Stimulated activated CD8-positive, alpha-beta memory T cell treated with anti-CD3 and anti-CD28 coated beads, Interleukin-15, amount 100 ng/mL, for 4 hours (primary cell): ENCODE data around the gene CEACAM20.
"Not testable (repeated sequence)": the region's sequence is repeated elsewhere in the genome, so short reads cannot be mapped to it uniquely, and the experiment has no call there.

ENCODE experiments used
- DNase-seq, 2 donors: peaks; one replicate each; pipeline ENCODE4 v3.0.0-alpha.2; 2020; ENCODE audit warnings: low read depth in 2 of 2

CEACAM20 gene

DNA sequence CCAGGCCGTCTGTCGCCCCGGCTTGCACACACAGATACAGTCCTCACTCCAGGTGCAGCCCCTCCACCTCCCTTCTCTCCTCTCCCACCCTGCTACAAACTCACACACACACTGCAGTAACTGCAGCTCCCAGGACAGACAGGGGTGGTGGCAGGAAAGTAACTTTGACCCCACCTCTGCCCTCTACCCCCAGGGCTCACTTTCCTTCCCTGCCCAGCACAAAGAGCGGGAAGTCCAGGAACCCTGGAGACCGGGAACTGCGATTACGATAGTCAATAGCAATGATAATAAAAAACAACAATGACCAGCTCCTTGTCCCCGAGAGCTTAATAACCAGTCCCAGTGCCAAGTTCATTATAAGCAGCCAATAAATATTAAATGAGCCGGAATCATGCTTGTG lies at the start of gene CEACAM20:
Gene CEACAM20, minus strand, starts transcription at position 140 of the 400 bp plus-strand sequence. CDS start 166 bp downstream, outside the sequence.
- no peak for DNase-seq

DNA sequence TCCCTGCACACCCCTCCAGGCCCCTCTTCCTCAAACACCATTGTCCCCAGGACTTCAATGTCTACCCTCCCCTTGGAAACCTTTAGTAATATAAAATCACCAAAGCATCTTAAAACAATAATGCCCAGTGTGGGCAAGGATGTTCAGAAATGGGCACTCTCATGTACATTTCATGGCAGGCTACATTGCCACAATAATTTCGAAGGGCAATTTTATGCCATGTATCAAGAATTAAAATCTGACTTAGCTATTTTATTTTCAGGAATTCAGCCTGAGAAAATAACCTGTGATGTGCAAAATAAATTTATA lies 48.0 kb upstream of the CEACAM20 start:
- DNase-seq: no peak

DNA sequence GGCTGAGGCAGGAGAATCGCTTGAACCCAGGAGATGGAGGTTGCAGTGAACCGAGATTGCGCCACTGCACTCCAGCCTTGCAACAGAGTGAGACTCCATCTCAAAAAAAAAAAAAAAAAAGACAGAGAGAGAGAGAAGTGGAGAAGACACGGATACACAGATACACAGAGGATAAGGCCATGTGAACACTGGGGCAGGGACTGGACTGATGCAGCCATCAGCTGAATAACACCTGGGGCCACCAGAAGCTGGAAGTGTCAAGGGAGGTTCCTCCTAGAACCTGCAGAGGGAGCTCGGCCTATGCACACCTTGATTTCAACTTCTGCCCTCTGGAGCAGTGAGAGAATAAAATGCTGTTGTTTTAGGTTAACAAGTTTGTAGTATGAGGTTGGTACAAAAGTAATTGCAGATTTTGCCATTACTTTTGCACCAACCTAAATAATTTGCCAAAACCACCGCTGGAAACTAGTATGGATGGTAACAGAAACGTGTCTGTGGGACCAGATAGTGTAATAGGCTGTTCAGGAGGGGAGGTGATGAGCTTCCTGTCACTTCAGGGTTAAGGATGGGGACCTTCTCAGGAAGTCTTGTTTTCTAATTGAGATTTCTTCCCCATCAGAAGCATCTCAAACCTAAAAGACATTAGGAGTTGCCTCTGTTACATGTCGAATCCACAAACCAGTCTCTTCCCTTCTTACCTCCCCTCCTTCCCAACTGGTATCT lies 47.5 kb upstream of the CEACAM20 start:
- no peak for DNase-seq

DNA sequence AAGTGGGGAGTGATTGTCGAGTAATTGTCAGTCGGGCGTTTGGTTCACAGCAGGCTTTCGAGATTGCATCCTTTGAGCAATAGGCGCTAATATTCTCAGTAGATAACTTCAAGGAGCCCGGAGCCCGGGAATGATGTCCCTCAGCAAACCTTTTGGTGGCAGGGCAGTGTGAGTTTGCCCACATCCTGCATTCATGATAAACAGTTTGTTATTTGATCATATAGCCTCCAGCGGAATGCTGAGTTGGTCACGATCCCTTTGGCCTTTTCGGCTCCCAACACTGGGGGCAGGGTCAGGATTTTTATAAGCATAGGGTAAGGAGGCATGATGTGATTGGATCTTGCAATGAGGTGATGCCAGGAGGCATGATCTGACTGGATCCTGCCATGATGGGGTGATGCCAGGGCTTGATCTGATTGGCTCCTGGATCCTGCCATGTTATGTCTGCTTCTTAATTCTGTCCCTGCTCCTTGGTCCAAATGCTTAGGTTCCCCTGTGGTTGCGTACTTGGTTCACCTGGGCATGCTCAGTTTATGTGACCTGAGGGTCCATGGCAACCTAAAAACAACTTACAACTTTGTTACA lies 45.7 kb upstream of the CEACAM20 start:
- no peak for DNase-seq

DNA sequence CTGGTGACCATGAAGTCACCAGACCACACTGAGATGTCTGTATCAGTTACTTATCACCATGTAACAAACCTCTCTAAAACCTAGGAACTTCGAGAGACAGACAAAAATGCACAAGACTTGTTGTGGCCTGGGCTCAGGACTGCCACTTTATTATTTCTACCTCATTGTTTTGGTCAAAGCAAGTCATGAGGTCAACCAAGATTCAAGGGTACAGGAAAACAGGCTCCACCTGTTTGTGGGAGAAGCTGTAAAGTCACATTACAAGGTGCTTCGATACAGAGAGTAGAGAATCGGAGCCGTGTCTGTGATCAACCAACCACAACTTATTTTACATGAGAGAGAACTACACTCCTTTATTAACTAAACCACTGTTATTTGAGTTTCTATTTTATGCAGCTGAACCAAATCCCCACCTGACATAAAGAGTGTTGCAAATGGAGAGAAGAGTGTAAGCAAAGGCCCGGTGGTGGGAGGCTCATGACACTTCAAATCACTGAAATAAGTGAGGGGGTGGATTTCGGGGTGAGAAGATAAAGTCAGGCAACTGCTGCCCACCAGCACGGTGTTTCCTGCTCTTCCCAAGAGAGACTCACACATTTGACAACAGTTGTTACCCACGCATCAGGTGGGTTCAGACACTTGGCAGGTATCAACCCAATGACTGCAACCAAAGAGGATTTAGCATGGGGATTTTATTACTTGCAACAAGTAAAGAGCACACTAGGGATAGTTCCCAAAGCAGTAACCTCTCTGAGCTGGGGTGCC lies 44.9 kb upstream of the CEACAM20 start:
- DNase-seq: no peak

DNA sequence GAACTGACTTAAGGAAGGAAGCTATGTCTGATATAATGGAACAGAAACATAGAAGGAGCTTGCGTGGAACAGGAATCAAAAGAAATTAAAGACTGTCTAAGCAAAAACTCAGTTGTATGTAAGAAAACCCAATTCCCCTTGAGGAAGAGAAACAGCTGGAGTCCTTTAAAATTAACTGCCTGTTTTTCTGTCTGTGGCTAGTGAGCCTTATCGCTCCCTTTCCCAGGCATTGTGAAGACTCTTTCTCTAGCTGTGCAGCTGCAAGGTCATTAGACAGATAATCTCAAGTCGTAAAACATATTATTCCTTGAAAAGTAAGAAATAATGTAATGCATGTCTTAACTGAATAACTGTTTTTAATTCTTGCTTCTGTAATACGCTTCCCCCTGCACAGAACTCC lies 44.2 kb upstream of the CEACAM20 start:
- DNase-seq: no peak

DNA sequence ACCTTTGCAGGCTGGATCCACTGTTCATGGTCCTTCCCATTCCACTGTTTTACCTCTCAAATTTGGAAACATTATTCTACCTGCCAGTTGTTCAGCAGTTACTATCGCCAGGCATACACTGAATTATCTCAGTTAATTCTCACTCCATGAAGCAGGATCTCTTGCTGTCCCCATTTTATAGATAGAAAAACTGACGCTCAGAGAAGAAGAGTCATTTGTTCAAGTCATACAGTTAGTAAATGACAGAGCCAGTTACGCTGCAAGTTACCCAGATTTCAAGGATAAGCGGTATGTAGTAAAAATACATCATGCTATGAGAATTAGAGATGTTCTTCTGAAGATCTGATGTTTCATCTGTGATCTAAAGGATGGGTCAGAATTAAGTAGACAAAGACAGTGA lies 43.7 kb upstream of the CEACAM20 start:
- DNase-seq: no peak

DNA sequence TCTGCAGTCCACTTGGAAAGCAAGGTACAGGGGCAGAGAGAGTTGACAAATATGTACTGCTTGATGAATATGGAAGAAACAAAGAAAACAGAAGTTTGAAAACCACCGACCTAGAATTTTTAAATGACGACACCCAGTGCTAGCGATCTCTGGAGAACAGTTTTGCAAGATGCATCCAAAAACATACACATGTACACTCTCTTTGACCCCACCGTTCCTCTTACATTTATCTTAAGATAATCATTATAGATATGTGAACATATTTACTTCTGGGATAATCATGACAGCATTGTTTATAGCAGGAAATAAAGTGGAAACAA lies 43.1 kb upstream of the CEACAM20 start:
- no peak for DNase-seq

DNA sequence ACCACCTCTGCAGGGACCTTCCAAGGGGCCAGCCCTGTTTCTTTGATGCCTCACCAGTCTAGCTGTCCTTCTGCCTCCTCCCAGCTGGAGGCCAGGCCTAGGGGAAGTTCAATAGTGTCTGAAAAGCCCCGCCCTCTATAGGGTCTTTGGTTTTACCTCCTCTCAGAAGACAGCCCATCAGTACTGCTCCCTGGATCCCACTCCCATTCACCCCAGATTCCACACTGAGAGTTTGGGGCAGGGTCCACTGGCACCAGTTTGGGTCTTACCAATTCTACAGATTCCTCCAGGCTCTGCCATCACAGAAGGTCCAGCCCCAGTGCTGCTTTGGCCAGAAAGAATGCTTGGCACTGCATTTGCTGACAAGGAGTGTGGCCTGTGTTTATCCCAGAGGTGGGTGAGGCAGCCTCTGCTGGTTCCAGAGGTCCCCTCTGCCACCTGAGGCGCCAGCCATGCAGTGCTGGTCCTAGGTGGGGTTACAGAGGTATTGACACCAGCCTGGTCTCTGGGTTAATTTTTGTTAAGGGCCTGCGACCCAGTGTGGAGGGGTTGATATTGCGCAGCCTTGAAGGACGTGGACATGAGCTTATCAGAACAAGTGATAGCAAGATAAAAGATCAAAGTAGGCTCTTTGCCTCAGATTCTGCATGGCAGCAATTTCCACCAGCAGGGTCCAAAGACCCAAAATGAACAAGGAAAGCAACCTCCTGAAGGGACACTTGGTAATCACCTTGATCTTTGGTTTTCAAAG lies 42.5 kb upstream of the CEACAM20 start:
- no peak for DNase-seq

DNA sequence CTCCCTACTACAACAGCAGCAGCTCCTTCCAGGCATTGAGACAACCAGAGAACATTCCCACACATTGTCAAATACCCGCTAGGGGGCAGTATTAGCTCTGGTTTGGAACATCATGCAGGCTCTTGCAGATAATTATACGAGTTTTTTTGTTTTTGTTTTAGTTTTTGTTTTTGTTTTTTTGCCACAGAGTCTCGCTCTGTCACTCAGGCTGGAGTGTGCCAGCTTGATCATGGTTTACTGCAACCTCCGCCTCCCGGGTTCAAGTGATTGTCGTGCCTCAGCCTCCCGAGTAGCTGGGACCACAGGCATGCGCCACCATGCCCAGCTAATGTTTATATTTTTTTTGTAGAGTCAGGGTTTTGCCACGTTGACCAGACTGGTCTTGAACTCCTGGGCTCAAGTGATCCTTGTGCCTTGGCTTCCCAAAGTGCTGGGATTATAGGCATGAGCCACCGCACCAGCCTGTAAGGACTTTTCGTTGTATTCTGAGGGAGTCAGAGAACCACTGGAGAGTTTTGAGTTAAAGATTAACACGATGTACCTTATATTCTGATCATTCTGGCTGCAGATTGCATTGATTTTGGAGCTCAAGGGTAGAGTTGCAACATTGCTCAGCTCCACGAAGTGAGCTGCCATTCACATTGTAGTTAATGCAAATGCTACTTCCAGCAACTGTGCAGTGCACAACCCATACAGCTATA lies 41.7 kb upstream of the CEACAM20 start:
- DNase-seq: peak in 1 of 2 donors; percentile 17

DNA sequence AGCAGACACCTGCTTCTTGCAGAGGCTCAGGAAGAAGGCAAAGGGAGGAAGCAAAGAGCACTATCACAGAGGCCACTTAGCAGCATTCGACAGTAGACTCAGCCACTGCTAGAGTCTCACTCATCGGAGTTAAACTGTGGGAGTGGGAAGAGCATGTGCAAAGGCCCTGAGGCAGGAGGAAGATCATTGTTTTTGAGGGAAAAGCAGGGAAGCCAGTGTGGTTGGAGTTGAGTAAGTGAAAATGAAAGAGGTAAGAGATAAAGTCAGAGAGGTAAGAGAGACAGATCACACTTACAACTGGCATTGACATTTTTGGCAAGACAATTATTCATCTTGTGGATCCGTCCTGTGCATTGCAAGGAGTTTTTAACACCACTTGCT lies 41.1 kb upstream of the CEACAM20 start:
- DNase-seq: no peak

DNA sequence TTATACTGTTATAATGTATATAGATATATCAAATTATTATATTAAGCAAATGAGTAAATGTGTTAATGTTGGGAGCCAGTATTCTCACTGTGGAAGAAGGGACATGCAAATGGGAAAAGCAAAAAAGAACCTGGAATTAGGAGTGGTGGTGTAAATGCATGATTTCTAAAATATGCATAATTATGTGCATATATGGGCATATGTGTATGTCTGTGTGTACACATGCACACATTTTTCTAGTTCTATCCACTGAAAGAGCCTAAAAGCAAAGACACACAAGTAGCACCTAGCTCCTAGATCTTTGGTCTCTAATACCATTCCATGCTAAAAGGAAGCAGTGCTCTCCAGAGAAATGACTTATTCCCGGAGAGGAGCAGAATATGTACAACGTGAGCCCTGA lies 38.3 kb upstream of the CEACAM20 start:
- DNase-seq: no peak

DNA sequence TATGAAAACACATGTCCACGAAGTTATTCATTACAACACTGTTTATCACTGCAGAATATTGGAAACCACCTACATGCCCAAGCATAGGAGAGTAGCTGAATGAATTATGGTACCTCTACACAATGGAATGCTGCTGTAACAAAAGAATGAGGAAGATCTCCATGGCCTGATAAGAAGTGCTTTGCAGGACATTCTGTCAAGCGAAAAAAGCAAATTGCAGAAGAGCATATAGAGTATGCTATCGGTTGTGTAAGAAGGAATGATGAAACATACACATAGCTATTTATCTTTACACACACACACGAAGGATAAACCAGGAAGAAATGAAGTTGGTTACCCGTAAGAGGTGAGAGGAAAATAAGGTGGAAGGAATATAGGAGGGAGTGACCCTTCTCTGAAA lies 37.5 kb upstream of the CEACAM20 start:
- DNase-seq: no peak

DNA sequence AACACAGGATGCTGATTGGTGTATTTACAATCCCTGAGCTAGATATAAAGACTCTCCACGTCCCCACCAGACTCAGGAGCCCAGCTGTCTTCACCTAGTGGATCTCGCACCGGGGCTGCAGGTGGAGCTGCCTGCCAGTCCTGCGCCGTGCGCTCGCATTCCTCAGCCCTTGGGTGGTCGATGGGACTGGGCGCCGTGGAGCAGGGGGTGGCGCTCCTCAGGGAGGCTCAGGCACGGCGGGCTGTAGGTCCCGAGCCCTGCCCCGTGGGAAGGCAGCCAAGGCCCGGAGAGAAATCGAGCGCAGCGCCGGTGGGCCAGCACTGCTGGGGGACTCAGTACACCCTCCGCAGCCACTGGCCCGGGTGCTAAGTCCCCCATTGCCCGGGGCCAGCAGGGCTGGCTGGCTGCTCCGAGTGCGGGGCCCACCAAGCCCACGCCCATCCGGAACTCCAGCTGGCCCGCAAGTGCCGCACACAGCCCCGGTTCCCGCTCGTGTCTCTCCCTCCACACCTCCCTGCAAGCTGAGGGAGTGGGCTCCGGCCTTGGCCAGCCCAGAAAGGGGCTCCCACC lies 33.7 kb upstream of the CEACAM20 start:
- DNase-seq: not testable (repeated sequence)

DNA sequence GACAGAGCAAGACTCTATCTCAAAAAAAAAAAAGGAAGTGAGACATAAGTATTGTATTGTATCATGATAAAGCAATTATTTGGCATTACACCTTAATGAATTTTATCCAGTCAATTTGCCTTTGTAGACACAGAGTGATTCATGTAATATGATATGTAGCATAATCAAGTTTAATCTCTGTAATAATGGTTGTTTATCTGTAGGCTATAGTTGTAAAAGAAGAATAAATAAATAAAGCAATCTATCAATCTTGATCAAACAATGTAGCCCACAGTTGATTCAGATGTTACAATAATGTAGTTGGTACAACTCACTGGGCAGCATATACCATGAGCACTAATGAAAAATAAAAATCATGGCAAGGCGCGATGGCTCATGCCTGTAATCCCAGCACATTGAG lies 28.5 kb upstream of the CEACAM20 start:
- no peak for DNase-seq

DNA sequence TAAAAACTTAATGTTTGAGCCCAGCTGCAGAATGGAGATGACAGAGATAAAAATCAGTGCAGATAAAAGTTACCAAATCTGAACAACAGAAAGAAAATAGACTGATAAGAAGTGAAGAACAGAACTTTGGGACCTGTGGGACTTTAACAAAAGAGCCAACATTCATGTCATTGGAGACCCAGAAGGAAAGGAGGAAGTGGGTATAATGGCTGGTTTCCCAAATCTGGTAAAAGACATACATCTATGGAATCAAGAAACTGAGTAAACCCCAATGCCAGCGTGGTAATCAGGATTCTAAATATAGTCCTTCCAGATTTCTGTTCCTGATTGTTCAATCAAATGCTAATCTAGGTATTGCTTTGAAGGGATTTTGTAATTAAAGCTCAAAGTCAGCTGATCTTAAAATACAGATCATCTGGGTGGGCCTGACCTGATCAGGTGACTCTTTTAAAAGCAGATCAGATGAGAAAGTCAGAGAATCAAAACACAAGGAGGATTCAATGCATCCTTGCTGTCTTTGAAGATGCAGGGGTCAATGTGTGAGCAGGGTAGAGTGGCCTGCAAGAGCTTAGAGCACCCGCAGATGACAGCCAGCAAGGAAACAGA lies 25.3 kb upstream of the CEACAM20 start:
- no peak for DNase-seq

DNA sequence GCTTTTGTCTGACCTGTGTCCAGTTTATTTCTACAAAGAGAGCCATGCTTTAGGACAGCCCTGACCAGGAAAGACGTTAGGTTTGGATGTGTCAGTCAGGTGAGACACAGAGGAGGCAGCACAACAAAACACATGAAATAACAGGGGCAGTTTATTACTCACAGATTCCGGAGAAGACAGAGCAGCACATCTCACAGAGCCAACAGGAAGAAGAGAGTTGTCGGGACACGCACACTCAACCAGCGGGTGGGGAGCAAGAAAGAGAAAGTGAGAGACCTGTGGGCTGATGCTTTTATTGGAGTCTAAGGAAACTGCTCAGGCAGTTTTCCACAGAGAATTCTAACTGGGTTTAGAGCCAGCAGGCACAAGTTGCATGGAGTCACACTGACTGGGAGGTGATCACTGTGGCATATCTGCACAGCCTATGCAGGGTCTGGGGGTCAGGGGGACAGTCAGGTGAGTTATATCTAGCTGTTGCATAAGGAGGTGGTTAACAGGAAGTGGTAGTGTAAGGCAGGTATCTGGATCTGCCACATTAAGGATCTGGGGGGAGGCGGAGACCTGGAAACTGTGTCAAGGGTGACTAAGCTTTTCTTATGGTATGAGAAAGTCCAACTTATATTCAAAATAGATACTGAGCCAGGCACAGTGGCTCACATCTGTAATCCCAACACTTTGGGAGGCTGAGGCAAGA lies 24.1 kb upstream of the CEACAM20 start:
- no peak for DNase-seq

DNA sequence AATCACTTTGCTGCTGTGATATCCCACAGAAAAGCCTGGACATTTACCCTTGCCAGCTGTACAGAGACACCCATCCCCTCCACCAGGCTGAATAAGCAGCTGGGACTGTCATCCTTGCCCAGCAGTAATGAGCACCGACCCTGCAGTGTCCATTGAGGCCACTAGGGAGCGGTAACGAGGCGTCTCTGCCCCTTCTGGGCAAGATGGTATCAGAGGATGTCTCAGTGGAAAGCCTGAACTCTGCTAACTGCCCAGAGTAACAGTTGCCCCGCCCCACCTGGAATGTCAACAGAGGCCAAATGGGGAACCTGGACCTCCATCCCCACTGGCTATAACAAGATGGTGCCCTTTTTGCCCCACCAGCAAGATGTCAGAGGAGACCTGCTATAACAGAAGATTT lies 22.8 kb upstream of the CEACAM20 start:
- DNase-seq: no peak

DNA sequence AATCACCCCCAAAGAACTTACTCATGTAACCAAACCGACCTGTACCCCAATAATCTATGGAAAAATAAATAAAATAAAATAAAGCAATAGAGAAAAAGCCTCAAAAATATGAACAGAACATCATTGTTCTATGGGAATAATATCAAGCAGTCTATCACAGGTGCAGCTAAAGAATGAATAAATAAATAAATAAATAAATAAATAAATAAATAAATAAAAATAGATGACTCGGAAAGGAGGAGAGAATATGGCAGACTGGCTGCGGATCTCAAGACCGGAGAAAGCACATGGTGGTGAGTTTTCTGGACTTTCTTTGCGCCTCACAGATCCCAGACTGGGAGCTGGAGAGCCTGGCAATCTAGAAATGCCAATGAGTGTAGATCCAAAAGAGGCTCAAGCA lies 22.4 kb upstream of the CEACAM20 start:
- no peak for DNase-seq

DNA sequence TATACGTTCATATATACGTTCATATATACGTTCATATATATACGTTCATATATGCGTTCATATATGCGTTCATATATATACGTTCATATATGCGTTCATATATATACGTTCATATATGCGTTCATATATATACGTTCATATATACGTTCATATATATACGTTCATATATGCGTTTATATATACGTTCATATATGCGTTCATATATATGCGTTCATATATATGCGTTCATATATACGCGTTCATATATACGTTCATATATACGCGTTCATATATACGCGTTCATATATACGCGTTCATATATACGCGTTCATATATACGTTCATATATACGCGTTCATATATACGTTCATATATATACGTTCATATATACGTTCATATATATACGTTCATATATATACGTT lies 21.5 kb upstream of the CEACAM20 start:
- DNase-seq: not testable (repeated sequence)

DNA sequence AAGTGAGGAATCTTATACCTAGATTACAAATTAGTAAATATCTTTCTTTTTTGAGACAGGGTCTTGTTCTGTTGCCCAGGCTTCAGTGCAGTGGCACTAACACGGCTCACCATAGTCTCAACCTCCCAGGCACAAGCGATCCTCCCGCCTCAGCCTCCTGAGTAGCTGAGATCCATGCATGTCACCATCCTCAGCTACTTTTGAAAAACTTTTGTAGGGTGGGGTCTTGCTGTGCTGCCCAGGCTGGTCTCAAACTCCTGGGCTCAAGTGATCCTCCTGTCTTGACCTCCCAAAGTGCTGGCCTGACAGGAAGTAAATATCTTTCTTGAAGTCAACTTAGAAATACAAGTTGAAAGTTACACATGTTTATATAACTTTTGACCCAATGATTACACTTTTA lies 20.0 kb upstream of the CEACAM20 start:
- DNase-seq: no peak
